Measurements from ENCODE around the gene RAB43. TPM values are rescaled to one million over a fixed set of nuclear protein-coding genes. Genes with fewer than 3 reads are reported as not detected.
"Not testable (repeated sequence)": the region's sequence is repeated elsewhere in the genome, so short reads cannot be mapped to it uniquely, and the experiment has no call there.

RAB43 gene
- total RNA-seq = 28.1 TPM

- Histone ChIP-seq H3K9me3 (ENCODE audit: low read depth, low read length) (no peaks in the 10 kb centered on the region), H3K4me1 (ENCODE audit: insufficient read depth, low read length) (peaks cover 51% of the 10 kb centered on the region), H3K4me3 (ENCODE audit: low read length) (peak within 1 kb of the TSS; percentile 85), H3K27me3 (ENCODE audit: insufficient read depth, low read length) (no peaks in the 10 kb centered on the region)
Measured at GRCh38 chr3:129121792-129122411, at the start of gene RAB43. RAB43 (minus strand) TSS chr3:129121804; CDS start chr3:129121489, 315 bp downstream.

GRCh38 chr3:129166579-129167332 is 45.2 kb upstream of the RAB43 start:
- no peaks in the 10 kb centered on the region for H3K27me3 ChIP-seq (ENCODE audit: insufficient read depth, low read length)
- H3K9me3 ChIP-seq (ENCODE audit: low read depth, low read length) = no peaks in the 10 kb centered on the region
- H3K4me3 ChIP-seq (ENCODE audit: low read length) = no peak overlapping the region
- H3K4me1 ChIP-seq (ENCODE audit: insufficient read depth, low read length) = peaks cover 17% of the 10 kb centered on the region

GRCh38 chr3:129165594-129165993 is 44.0 kb upstream of the RAB43 start:
- not testable (repeated sequence) for H3K4me3 ChIP-seq (ENCODE audit: low read length); H3K9me3 ChIP-seq (ENCODE audit: low read depth, low read length); H3K27me3 ChIP-seq (ENCODE audit: insufficient read depth, low read length)
- H3K4me1 ChIP-seq (ENCODE audit: insufficient read depth, low read length) = peaks cover 15% of the 10 kb centered on the region

- H3K4me3 ChIP-seq (ENCODE audit: low read length) = no peak overlapping the region
- H3K27me3 ChIP-seq (ENCODE audit: insufficient read depth, low read length) = no peaks in the 10 kb centered on the region
- H3K9me3 ChIP-seq (ENCODE audit: low read depth, low read length) = no peaks in the 10 kb centered on the region
- H3K4me1 ChIP-seq (ENCODE audit: insufficient read depth, low read length) = peaks cover 26% of the 10 kb centered on the region
Measured at GRCh38 chr3:129164500-129164899, 42.9 kb upstream of the RAB43 start.

GRCh38 chr3:129162729-129163579 is 41.4 kb upstream of the RAB43 start:
- no peaks in the 10 kb centered on the region for H3K9me3 ChIP-seq (ENCODE audit: low read depth, low read length)
- H3K27me3 ChIP-seq (ENCODE audit: insufficient read depth, low read length) = no peaks in the 10 kb centered on the region
- H3K4me3 ChIP-seq (ENCODE audit: low read length) = no peak overlapping the region
- H3K4me1 ChIP-seq (ENCODE audit: insufficient read depth, low read length) = peaks cover 29% of the 10 kb centered on the region

- peak overlapping the region; percentile 66 for H3K4me3 ChIP-seq (ENCODE audit: low read length)
- H3K27me3 ChIP-seq (ENCODE audit: insufficient read depth, low read length) = no peaks in the 10 kb centered on the region
- H3K4me1 ChIP-seq (ENCODE audit: insufficient read depth, low read length) = peaks cover 29% of the 10 kb centered on the region
- no peaks in the 10 kb centered on the region for H3K9me3 ChIP-seq (ENCODE audit: low read depth, low read length)
Measured at GRCh38 chr3:129161860-129162271, 40.3 kb upstream of the RAB43 start.

- H3K4me3 ChIP-seq (ENCODE audit: low read length) = peak within 1 kb of the TSS; percentile 66
Measured at GRCh38 chr3:129160891-129161859, 39.6 kb upstream of the RAB43 start, which contains the start of gene ISY1. ISY1 (minus strand) TSS chr3:129161063; CDS start chr3:129160975, 88 bp downstream.

GRCh38 chr3:129144786-129145185 is 23.2 kb upstream of the RAB43 start:
- no peaks in the 10 kb centered on the region for H3K27me3 ChIP-seq (ENCODE audit: insufficient read depth, low read length)
- H3K4me1 ChIP-seq (ENCODE audit: insufficient read depth, low read length) = no peaks in the 10 kb centered on the region
- H3K4me3 ChIP-seq (ENCODE audit: low read length) = no peak overlapping the region
- H3K9me3 ChIP-seq (ENCODE audit: low read depth, low read length) = no peaks in the 10 kb centered on the region

More at GRCh38 chr3:129160891-129161859, 39.6 kb upstream of the RAB43 start, which contains the start of gene ISY1:
- no peaks in the 10 kb centered on the region for H3K27me3 ChIP-seq (ENCODE audit: insufficient read depth, low read length)
- H3K4me1 ChIP-seq (ENCODE audit: insufficient read depth, low read length) = peaks cover 29% of the 10 kb centered on the region
- no peaks in the 10 kb centered on the region for H3K9me3 ChIP-seq (ENCODE audit: low read depth, low read length)

GRCh38 chr3:129141011-129141410 is 19.4 kb upstream of the RAB43 start:
- not testable (repeated sequence) for H3K9me3 ChIP-seq (ENCODE audit: low read depth, low read length); H3K4me1 ChIP-seq (ENCODE audit: insufficient read depth, low read length); H3K27me3 ChIP-seq (ENCODE audit: insufficient read depth, low read length); H3K4me3 ChIP-seq (ENCODE audit: low read length)

- H3K9me3 ChIP-seq (ENCODE audit: low read depth, low read length) = no peaks in the 10 kb centered on the region
Measured at GRCh38 chr3:129139911-129140310, 18.3 kb upstream of the RAB43 start.

GRCh38 chr3:129136275-129136674 is 14.7 kb upstream of the RAB43 start:
- H3K4me1 ChIP-seq (ENCODE audit: insufficient read depth, low read length); H3K4me3 ChIP-seq (ENCODE audit: low read length); H3K9me3 ChIP-seq (ENCODE audit: low read depth, low read length); H3K27me3 ChIP-seq (ENCODE audit: insufficient read depth, low read length): not testable (repeated sequence)

More at GRCh38 chr3:129139911-129140310, 18.3 kb upstream of the RAB43 start:
- no peaks in the 10 kb centered on the region for H3K27me3 ChIP-seq (ENCODE audit: insufficient read depth, low read length)
- H3K4me1 ChIP-seq (ENCODE audit: insufficient read depth, low read length) = no peaks in the 10 kb centered on the region
- no peak overlapping the region for H3K4me3 ChIP-seq (ENCODE audit: low read length)

- Histone ChIP-seq H3K4me1 (ENCODE audit: insufficient read depth, low read length) (no peaks in the 10 kb centered on the region), H3K9me3 (ENCODE audit: low read depth, low read length) (no peaks in the 10 kb centered on the region)
Measured at GRCh38 chr3:129132097-129132866, 10.7 kb upstream of the RAB43 start.

GRCh38 chr3:129131465-129132088 is 10.0 kb upstream of the RAB43 start:
- no peaks in the 10 kb centered on the region for H3K9me3 ChIP-seq (ENCODE audit: low read depth, low read length)
- H3K4me3 ChIP-seq (ENCODE audit: low read length) = no peak overlapping the region
- no peaks in the 10 kb centered on the region for H3K27me3 ChIP-seq (ENCODE audit: insufficient read depth, low read length)
- H3K4me1 ChIP-seq (ENCODE audit: insufficient read depth, low read length) = no peaks in the 10 kb centered on the region

More at GRCh38 chr3:129132097-129132866, 10.7 kb upstream of the RAB43 start:
- no peak overlapping the region for H3K4me3 ChIP-seq (ENCODE audit: low read length)
- H3K27me3 ChIP-seq (ENCODE audit: insufficient read depth, low read length) = no peaks in the 10 kb centered on the region

All from mononuclear cell (primary cell).